Stimulated activated CD8-positive, alpha-beta memory T cell treated with anti-CD3 and anti-CD28 coated beads, Interleukin-12 subunit alpha, Interleukin-12 subunit beta, amount 100 ng/mL, for 24 hours (primary cell): Measurements from ENCODE around the gene ST8SIA2.
"Not testable (repeated sequence)": the region's sequence is repeated elsewhere in the genome, so short reads cannot be mapped to it uniquely, and the experiment has no call there.

Experiments used
- DNase-seq: peaks from one replicate; pipeline ENCODE4 v3.0.0-alpha.2; 2020; ENCODE audit errors: extremely low read depth

ST8SIA2 gene

GRCh38 chr15:92443381-92443780 lies 49.7 kb downstream of the ST8SIA2 start:
- no peak for DNase-seq

DNA sequence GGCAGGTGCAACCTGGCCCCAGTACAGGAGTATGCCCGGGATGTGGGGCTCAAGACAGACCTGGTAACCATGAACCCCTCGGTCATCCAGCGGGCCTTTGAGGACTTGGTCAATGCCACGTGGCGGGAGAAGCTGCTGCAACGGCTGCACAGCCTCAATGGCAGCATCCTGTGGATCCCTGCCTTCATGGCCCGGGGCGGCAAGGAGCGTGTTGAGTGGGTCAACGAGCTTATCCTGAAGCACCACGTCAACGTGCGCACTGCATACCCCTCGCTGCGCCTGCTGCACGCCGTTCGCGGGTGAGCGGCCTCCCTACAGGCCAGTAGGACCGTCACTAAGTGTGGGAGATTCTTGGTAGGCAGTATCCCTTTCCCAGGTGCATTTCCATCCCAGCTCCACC lies 51.0 kb downstream of the ST8SIA2 start:
- DNase-seq, result no peak

- DNase-seq, result no peak
These were observed 54.7 kb downstream of the ST8SIA2 start for GRCh38 chr15:92448370-92448769.

GRCh38 chr15:92449476-92449875 lies 55.8 kb downstream of the ST8SIA2 start:
- no peak for DNase-seq

- no peak for DNase-seq
These were observed 57.6 kb downstream of the ST8SIA2 start for GRCh38 chr15:92451225-92451825.

DNA sequence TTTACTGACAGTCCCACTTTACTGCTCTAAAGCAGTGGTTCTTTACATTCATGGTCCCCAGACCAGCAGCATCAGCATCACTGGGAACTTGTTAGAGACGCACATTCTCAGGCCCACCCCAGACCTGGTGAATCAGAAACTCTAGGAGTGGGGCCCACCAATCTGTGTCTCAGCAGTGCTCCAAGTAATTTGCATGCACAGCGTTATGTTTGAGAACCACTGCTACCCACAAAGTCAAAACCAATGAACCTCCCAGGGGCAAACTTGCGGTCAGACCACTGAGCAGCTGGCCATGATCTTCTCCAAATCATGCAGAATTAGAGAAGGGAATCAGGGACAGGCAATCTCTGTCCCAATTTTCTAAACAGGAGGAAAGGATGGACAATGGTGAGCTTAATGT lies 58.5 kb downstream of the ST8SIA2 start:
- DNase-seq, result no peak

DNA sequence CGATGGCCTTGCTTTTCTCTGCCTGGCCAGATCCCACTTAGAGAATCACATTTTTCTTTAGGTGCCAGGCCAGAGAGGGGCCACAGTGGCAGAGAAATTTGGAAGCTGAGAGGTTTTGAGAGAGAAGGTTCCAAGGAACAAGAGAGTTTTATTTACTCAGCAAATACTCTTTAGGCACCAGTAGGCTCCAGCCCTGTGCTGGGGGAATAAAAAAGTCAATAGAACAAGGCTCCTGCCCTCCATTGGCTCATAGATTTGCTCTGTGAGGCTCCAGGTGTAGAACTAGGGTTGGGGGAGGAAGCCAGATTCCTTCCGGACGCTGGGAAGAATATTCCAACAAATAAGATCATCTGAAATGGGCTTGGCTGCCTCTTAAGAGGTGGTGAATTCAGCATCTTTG lies 59.9 kb downstream of the ST8SIA2 start:
- DNase-seq, result no peak

- DNase-seq, result no peak
These were observed 60.9 kb downstream of the ST8SIA2 start for GRCh38 chr15:92454555-92455105.

DNA sequence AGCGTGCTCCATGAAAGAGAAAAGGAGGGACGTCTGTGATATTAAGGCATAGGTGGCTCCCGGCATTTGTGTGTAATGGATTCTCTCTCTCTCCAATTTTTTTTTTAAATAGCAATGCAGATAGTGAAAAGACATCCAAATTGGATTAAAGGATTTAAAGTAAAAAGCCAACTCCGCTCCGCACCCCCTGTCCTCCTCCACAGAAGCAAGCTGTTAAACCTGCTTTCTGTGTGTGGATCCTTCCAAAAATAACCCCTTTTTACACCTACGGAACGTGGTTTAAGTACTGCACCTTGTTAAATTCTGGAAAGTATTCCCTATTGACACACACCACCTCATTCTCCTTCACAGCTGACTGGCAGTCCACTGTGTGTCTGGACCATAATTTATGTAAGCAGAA lies 61.6 kb downstream of the ST8SIA2 start:
- DNase-seq, result no peak

- DNase-seq, result no peak
These were observed 63.9 kb downstream of the ST8SIA2 start for GRCh38 chr15:92457471-92458041.

GRCh38 chr15:92460023-92460422 lies 66.3 kb downstream of the ST8SIA2 start:
- no peak for DNase-seq

GRCh38 chr15:92462424-92463125 lies 68.9 kb downstream of the ST8SIA2 start:
- DNase-seq, result no peak

DNA sequence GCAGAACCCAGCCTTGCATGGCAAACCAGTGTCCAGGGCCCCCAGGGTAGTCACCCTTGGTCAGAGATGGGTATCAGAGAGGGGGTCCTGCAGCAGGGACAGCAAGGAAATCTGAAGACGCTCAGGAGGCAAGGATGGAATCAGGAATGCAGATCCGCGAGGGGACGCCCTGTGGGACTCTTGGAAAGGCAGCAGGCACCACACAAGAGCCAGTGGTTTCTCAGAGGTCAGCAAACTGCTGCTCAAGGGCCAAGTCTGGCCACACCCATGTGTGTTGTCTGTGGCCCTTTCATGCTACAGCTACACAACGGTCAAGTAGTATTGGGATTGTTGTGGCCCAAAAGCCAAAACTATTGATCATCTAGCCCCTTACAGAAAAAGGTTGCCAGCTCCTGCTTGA lies 69.7 kb downstream of the ST8SIA2 start:
- DNase-seq, result no peak

DNA sequence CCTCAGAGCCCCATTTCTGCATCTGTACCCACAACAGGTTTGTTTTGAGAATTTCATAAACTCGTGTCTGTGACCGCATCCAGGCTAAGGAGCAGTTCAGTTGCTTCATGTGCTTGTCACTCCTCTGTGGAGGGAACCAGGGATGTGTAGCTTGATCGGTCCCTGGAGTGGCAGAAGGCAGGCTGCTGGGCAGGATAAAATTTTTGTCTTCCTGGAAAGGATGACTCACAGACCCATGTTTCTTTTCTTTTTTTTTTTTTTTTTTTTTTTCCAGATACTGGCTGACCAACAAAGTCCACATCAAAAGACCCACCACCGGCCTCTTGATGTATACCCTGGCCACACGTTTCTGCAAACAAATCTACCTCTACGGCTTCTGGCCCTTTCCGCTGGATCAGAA lies 70.1 kb downstream of the ST8SIA2 start:
- no peak for DNase-seq

GRCh38 chr15:92466834-92467233 lies 73.2 kb downstream of the ST8SIA2 start:
- no peak for DNase-seq

DNA sequence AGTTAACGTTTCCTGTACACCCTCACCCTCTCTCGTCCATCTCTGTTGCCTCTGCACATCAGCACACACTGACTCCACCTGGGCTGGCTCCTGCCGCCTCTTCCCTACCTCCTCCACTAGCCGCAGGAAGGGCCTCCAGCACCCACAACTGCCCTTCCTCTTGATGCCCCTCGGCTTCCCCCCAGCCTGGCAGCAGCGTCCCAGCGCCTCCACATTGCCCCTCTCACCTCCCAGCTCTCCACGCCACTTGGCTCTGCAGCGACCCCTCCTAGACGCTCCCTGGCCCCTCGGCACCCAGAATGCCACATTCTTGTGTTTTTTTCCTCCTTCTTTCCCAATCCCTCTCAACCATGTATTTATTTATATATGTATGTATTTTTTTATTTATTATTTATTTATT lies 73.6 kb downstream of the ST8SIA2 start:
- no peak for DNase-seq

GRCh38 chr15:92468991-92469390 lies 75.3 kb downstream of the ST8SIA2 start:
- no peak for DNase-seq

DNA sequence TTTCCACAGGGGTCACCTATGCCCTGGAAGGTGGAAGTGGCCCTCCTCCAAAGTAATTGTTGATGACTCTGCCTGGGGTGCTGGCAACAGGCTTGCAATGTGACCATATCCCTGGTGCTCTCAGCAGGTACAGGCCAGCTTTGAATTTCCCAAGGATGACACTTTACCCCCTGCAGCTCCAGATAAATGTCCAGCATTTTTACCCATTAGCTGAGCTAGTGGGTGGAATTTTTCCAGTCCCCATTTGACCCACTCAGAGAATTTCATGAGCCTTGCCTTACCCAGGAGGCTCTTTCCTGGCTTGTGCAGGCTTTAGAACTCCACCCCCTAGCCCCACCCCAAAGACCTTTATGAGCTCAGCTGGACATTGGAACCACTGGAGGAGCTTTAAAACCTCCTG lies 77.6 kb downstream of the ST8SIA2 start:
- no peak for DNase-seq

DNA sequence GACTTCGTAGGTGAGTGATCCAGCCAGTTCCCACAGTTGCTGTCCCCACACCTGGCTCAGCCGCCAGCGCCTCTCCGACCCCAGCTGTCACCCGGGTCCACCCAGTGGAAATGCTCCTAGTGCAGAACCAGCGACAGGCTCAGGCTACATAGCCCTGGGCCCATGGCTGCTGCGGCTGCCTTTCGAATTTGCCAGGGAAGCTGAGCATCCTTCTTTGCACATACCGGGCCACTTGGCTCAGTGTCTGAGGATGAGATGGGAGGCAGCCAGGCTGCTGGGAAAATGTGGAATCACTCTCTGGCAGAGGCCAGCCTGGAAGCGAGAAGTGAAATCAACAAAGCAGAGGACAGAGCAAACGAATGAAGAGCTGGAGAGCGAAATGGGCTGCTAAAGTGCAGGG lies 80.1 kb downstream of the ST8SIA2 start:
- DNase-seq, result no peak

DNA sequence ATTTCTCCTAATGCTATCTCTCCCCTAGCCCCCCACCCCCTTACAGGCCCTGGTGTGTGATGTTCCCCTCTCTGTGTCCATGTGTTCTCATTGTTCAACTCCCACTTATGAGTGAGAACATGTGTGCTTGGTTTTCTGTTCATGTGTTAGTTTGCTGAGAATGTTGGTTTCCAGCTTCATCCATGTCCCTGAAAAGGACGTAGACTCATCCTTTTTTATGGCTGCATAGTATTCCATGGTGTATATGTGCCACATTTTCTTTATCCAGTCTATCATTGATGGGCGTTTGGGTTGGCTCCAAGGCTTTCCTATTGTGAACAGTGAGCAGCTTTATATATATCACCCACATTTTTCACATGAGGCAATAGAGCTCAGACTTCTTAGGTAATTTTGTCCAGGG lies 86.0 kb downstream of the ST8SIA2 start:
- DNase-seq, result not testable (repeated sequence)

- DNase-seq, result no peak
These were observed 86.7 kb downstream of the ST8SIA2 start for GRCh38 chr15:92480361-92480760.

DNA sequence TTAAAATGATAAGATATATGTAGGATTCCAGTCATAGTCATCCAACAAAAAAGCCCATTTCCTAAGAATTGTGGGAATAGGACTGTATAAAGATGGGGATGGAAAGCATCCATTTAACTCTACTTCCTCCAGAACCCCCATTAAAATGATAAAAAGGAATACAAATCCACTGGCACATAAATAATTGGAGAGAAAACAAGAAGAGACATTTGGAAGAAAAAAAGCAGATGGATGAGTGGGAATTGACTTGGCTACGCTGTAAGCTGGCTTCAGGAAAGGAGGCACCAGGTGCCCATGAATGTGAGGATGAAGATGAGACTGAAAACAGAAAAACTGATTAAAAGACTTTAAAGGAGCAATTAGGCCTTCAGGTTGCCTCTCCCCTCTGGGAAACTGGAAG lies 91.8 kb downstream of the ST8SIA2 start:
- DNase-seq, result no peak

GRCh38 chr15:92492551-92493115 lies 99.0 kb downstream of the ST8SIA2 start:
- DNase-seq, result no peak
